ENCODE data around the gene YIPF5. TPM values are rescaled to one million over a fixed set of nuclear protein-coding genes. Genes with fewer than 3 reads are reported as not detected.
A peak's percentile ranks its signal among the peaks of the same experiment; 100 is the strongest.

The YIPF5 gene
- total RNA-seq: 18.2 TPM

GRCh38 chr5:144170276-144171024 lies at the start of gene YIPF5, which contains the start of gene KCTD16:
YIPF5 (minus strand) TSS chr5:144170659; CDS start chr5:144169955, 704 bp downstream.
KCTD16 (plus strand) TSS chr5:144170873.
- TF ChIP-seq POLR2AphosphoS5 (IDR thresholded peaks at IDR 0.05; ENCODE audit: insufficient read depth in 1 of 2, low read depth in 1 of 2) (peak; percentile 87 to 94), CTCF (IDR thresholded peaks at IDR 0.05) (peak in 1 of 3 experiments; percentile 6), POLR2A (IDR thresholded peaks at IDR 0.05) (peak in 1 of 2 donors; percentile 16)
- intact Hi-C loops (cut with DNase I): no loop called here
- peak within 1 kb of the TSS; percentile 66 for H3K27ac ChIP-seq
- H3K4me3 ChIP-seq: peak within 1 kb of the TSS; percentile 77 to 79
- H3K36me3 ChIP-seq: peaks cover 5 to 13% of the 10 kb centered on the region in 2 donors
- peak; percentile 95 to 99 for DNase-seq (ENCODE audit: extremely low spot score in 2 of 2)
- H3K9me3 ChIP-seq: no peaks in the 10 kb centered on the region
- H3K4me1 ChIP-seq: peaks cover 25% of the 10 kb centered on the region
- H3K27me3 ChIP-seq: no peaks in the 10 kb centered on the region

- no peak overlapping the region for H3K4me3 ChIP-seq
- no peaks in the 10 kb centered on the region for H3K36me3 ChIP-seq
- no peaks in the 10 kb centered on the region for H3K9me3 ChIP-seq
- intact Hi-C loops (cut with DNase I): no loop called here
- no peaks in the 10 kb centered on the region for H3K4me1 ChIP-seq
- H3K27ac ChIP-seq: no peak overlapping the region
- H3K27me3 ChIP-seq: no peaks in the 10 kb centered on the region
- DNase-seq (ENCODE audit: extremely low spot score in 2 of 2): no peak
- TF ChIP-seq POLR2AphosphoS5 (IDR thresholded peaks at IDR 0.05; ENCODE audit: insufficient read depth in 1 of 2, low read depth in 1 of 2) (no peak), POLR2A (IDR thresholded peaks at IDR 0.05) (no peak), CTCF (IDR thresholded peaks at IDR 0.05) (no peak)
These were observed 49.4 kb upstream of the YIPF5 start for GRCh38 chr5:144219869-144220268.

- TF ChIP-seq CTCF (IDR thresholded peaks at IDR 0.05) (no peak), POLR2A (IDR thresholded peaks at IDR 0.05) (no peak), POLR2AphosphoS5 (IDR thresholded peaks at IDR 0.05; ENCODE audit: insufficient read depth in 1 of 2, low read depth in 1 of 2) (no peak)
- DNase-seq (ENCODE audit: extremely low spot score in 2 of 2): no peak
- intact Hi-C loops (cut with DNase I): no loop called here
- no peak overlapping the region for H3K27ac ChIP-seq
- H3K4me3 ChIP-seq: no peak overlapping the region
- H3K36me3 ChIP-seq: no peaks in the 10 kb centered on the region
- no peaks in the 10 kb centered on the region for H3K27me3 ChIP-seq
- no peaks in the 10 kb centered on the region for H3K9me3 ChIP-seq
- H3K4me1 ChIP-seq: no peaks in the 10 kb centered on the region
These were observed 40.2 kb upstream of the YIPF5 start for GRCh38 chr5:144210655-144211054.

- intact Hi-C loops (cut with DNase I): no loop called here
- Histone ChIP-seq H3K36me3 (no peaks in the 10 kb centered on the region), H3K4me3 (no peak overlapping the region), H3K4me1 (peaks cover 9% of the 10 kb centered on the region), H3K27ac (no peak overlapping the region), H3K9me3 (no peaks in the 10 kb centered on the region), H3K27me3 (peaks cover 4% of the 10 kb centered on the region)
- no peak for DNase-seq (ENCODE audit: extremely low spot score in 2 of 2)
- no peak for TF ChIP-seq POLR2AphosphoS5 (IDR thresholded peaks at IDR 0.05; ENCODE audit: insufficient read depth in 1 of 2, low read depth in 1 of 2)
- no peak for TF ChIP-seq POLR2A (IDR thresholded peaks at IDR 0.05)
- no peak for TF ChIP-seq CTCF (IDR thresholded peaks at IDR 0.05)
These were observed 38.9 kb upstream of the YIPF5 start for GRCh38 chr5:144209361-144209760.

- TF ChIP-seq POLR2A (IDR thresholded peaks at IDR 0.05) (no peak), POLR2AphosphoS5 (IDR thresholded peaks at IDR 0.05; ENCODE audit: insufficient read depth in 1 of 2, low read depth in 1 of 2) (no peak), CTCF (IDR thresholded peaks at IDR 0.05) (no peak)
- intact Hi-C loops (cut with DNase I): no loop called here
- H3K27ac ChIP-seq: no peak overlapping the region
- no peak for DNase-seq (ENCODE audit: extremely low spot score in 2 of 2)
- H3K4me1 ChIP-seq: peaks cover 9% of the 10 kb centered on the region
- H3K4me3 ChIP-seq: no peak overlapping the region
- no peaks in the 10 kb centered on the region for H3K36me3 ChIP-seq
- peaks cover 4% of the 10 kb centered on the region for H3K27me3 ChIP-seq
- H3K9me3 ChIP-seq: no peaks in the 10 kb centered on the region
These were observed 37.5 kb upstream of the YIPF5 start for GRCh38 chr5:144207875-144208444.

Data from vagina (tissue), 2 donors.